Measurements from ENCODE around the gene PPP1R26.
"Not testable (repeated sequence)": the region's sequence is repeated elsewhere in the genome, so short reads cannot be mapped to it uniquely, and the experiment has no call there.

PPP1R26 gene

DNA sequence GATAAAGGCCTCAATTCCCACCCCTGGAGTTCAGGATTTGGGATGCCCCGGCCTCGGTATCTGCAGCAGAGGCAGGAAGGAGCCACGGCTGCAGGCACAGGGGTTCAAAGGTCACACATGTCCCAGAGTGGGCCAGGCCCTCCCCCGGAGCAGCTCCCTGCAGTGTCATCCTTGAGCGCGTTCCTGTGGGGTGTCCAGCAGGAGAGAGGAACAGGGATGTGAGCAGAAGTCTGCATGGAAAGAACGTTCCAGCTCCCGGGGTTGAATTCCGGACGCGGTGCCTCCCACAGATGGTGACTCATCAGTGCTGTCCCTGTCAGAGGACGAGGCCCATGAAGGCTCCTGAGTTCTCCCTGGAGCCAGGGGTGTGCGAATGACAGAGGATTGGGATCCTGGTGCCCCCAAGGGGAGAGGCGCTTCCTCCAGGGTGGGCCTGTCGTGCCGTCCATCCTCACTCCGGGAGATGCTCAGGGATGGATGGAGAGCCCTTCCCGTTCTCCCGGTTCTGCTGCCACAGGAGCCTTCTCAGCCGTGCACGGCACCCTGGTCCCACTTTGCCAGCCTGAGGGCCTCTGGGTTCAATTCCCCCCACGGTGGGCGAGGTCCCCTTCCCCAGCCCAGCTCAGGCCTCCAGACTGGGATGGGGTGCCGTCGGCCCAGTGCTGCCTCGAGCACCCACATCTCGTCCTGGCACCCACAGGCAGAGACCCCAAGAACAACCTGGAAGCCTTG is 44.7 kb downstream of the PPP1R26 start:
- DNase-seq, result no peak

DNA sequence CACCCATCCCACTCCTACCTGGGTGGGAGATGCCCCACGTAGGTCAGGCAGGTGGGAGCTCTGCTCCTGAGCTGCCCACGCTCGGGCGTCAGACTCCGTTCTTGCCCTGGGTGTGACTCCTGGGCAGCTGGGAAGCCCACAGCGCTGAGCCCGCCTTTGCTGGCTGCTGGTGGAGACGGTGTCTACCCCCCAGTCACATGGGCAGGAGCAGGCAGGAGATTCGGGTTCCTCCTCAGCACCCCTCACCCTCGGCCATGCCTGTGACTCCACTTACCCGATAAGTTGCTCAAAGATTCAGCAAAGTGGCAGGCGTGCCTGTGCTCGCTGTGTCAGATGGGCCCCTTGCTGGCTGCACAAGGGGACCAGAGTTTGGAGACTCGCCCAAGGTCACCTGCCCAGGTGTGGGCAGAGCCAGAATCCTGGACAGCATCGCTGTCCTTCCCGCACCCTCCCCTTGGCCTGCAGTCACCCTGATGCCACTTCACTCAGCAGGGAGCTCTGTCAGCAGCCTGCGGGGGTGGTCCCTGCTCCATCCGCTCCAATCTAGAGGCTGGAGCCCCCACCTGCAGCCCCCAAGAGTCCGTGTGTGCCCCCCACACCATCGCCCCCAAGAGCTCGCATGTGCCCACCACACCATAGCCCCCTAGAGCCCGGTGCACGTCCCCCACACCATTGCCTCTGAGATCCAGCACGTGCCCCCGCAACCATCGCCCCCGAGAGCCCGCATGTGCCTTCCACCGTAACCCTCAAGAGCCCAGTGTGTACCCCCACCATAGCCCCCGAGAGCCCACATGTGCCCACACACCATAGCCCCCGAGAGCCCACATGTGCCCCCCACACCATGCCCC is 45.9 kb downstream of the PPP1R26 start:
- DNase-seq, result no peak

DNA sequence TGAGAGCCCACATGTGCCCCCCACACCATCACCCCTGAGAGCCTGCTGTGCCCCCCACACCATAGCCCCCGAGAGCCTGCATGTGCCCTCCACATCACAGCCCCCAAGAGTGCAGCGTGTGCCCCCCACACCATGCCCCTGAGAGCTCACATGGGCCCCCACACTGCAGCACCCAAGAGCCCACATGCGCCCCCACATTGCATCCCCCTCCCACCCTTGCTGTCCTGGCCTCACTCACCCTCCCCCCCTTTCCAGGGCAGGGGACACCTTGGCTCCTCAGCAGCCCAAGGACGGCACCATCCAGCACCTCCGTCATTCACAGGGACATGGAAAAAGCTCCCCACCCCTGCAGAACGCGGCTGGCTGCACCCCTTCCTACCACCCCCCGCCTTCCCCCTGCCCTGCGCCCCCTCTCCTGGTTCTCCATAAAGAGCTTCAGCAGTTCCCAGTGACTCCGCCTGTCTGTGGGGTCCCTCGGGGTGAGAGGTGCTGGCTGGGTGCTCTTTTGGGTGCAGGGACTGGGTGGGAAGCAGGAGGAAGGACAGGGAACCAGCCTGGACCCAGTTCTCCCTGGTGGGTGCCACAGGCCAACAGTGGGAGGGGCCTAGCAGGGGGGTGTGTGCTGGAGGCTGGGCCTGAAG is 46.6 kb downstream of the PPP1R26 start:
- no peak for DNase-seq

DNA sequence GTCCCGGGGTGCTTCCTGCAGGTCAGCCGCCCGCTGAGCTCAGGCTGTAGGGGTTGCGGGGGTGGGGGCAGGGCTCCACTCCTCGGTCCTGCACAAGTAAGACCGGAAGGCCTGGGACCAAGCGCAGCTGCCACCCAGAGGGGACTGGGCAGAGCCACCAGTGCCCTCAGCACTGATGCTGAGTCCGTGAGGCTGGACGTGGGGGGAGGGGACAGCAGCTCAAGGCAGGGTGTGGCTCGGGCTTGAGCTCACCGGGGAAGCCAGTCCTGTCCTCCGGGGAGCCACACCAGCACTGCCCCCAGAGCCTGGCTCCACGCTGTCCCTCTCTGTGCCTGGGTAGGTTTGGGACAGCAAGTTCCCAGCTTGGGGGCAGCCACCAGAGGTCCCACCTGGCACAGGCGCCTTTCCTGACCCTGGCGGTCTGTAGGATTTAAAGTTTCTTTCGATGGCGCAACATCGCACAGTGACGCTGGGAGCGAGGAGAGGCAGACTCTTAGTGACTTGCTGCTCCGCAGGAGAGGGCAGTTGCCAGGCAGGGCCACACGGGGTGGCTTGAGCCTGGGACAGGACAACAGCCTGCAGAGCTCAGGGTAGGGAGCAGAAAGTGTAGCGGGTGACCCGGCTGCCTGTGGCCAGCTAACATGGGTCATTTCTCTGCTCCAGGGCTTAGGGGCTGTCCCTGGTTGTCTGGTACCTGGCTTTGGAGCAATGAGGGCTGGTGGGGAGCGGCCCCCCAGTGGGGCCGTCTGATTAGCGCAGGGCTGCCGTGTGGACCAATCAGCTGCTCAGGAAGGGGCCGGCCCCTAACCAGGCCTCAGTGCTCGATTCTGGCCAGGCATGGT is 47.4 kb downstream of the PPP1R26 start:
- DNase-seq, result no peak

DNA sequence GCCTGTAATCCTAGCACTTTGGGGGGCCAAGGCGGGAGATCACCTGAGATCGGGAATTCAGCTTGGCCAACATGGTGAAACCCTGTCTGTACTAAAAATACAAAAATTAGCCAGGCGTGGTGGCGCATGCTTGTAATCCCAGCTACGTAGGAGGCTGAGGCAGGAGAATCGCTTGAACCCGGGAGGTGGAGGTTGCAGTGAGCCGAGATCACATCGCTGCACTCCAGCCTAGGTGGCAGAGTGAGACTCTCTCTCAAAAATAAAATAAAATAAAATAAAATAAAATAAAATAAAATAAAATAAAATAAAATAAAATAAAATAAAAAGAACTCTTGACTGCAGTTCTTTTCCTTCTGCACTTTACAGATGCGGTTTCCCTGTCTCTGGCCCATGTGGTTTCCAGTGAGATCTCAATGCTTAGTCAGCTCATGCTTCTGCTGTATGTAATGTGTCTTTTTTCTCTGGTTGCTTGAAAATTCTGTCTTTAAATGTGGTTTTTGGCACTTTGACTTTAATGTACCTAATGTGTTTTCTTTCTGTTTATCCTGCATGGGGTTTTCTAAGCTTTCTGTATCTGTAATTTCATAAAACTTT is 49.4 kb downstream of the PPP1R26 start:
- DNase-seq, result not testable (repeated sequence)

DNA sequence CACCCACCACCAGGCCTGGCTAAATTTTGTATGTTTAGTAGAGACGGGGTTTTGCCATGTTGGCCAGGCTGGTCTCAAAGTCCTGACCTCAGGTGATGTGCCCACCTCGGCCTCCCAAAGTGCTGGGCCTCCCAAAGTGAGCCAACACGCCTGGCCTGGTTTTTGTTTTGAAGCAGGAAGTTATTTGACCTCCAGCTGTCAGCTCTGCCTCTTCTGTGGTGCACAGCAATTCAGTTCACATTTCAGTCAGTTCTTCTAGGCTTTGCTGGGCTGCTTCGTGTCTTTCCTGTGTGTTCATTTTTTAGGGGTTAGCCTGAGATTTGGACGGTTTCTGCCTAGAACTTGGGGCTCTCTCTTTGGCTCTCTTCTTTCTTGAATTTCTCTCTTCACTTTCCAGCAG is 50.6 kb downstream of the PPP1R26 start:
- no peak for DNase-seq

DNA sequence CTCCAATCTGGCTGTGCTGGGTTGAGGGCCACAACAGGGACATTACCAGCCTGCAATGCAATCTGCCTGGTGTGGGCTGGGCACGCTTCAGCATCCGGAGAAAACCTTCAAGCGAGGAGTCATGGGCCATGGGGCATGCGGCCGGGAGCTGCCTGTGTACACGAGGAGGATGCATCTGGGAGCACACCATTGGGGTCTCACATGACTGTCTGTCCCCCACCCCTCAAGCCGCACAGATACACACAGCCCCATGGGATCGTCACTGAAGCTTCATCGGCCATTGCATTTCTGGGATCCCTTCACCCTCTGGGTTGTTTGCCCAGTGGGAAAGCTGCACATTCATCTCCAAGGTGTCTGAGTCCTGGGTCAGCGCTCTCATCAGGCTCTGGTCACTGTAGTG is 51.5 kb downstream of the PPP1R26 start:
- no peak for DNase-seq

DNA sequence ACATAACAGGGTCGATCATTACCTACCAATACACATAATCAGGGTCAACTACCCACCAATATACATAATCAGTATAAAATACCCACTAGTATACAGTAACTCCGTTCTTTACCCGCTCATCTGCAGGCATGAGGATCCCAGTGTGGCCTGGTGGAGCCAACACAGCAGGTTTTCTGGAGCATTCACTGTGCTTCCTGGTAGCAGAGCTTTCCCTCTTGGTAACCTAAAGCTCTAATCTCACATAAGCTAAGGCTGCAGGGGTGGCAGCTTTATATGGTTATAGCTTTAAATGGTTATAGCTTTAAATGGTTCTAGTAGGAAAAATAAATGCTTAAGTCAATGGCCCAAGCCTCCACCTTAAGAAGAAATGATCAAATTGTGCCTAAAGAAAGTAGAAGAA is 53.5 kb downstream of the PPP1R26 start:
- no peak for DNase-seq

DNA sequence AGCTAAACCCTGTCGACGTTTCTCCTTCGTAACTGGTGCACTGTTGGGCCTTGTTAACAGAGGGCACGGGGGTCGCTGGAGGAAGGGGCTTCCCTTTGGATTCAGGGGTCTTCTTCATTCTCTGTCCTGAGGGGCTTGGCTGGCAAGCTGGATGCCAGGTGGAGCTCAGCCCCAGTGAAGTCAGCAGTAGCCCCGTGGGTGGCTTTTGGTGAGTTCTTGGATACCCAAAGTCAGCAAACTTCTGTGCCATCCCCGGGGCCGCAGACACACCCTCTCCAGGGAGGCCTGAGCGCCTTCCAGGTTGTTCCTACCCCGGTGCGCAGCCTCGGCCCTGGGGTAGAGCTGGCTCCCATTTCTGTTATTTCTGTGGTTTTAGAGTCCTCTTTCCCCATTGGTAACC is 54.1 kb downstream of the PPP1R26 start:
- no peak for DNase-seq

DNA sequence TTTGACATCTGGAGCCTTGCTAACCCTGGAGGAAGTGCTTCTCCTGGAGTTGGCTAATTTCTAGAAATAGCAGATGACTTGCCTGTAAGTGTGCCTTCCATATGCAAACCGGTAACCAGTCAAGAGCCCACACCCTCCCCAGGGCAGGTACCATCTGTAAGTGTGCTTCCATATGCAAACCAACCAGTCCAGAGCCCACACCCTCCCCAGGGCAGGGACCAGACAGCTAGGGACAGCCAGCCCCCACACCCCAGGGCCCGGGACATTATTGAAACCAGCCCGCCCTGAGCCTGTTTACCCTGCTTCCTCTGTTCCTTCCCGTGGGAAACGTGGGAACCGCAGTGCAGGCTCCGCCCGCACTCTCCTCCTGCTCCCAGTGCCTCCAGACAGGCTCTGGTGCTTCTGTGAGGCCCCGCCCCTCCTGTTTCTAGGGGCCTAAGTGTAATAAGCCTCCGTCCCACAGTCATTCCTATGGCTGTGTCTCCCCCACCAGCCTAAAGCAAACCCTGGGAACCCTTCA is 54.7 kb downstream of the PPP1R26 start:
- DNase-seq, result not testable (repeated sequence)

DNA sequence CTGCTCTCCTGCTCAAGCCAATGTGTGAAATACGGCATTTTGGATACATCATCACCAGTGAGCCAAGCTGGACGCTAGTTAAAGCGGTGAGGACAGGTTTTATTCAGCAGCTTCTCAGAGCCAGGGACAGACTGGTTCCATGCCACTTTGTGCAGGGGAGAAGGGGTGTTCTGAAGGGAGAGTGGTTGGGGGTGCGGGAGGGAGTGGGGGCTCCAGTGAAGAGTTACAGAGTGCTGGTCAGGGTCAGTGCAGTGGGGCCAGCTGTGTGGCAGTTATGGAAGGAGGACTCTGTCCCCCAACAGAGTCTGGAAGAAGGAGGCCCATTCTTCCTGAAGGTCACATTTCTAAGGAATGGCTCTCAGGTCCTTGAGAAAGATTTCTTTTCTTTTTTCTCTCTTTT is 55.2 kb downstream of the PPP1R26 start:
- not testable (repeated sequence) for DNase-seq

DNA sequence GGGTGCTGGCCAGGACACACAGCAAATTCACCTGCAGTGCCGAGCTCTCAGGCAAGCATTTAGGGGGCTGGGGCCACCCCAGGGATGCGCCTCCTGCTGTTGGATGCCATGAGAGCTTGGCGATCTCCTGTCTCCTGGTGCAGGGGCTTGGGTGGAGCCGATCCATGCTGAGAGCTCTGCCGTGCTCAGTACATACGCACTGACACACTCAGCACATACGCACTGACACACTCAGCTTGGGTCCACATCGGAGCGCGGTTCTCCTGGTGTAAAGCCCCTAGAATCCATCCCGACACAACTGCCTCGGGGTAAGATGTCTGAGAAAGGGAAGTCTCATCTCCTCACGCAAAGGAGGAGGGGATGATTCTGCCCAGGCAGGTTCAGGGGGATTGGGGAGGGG is 56.0 kb downstream of the PPP1R26 start:
- not testable (repeated sequence) for DNase-seq

DNA sequence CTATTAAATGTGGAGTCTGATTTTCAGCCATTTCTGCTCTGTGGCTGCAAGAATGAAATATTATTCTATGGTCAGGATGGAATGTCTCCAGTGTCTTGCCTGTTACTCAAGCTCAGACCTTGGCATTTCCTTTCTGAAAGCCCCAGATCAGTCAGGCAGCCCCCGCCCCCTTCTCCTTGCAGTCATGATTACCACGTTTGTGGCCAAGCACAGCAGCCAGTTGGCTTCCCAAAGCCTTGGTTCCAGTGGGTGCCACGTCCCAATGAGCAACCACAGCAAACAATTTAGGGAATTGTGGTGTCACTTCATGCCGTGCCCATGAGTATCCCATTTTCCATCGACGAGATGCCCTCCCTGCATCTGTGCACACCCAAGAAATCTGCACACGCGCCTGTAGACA is 56.6 kb downstream of the PPP1R26 start:
- no peak for DNase-seq
